ENCODE measurements around the gene LTBP1. TPM values are rescaled to one million over a fixed set of nuclear protein-coding genes. Genes with fewer than 3 reads are reported as not detected.

The LTBP1 gene
- total RNA-seq, 2 experiments from 2014 or later: 0.19 to 0.23 TPM

GRCh38 chr2:33083699-33084387 is 137.1 kb downstream of the LTBP1 start:
- Mint-ChIP-seq H3K4me1 (no peaks in the 10 kb centered on the region), H3K9me3 (no peaks in the 10 kb centered on the region), H3K4me3 (no peak overlapping the region), H3K27ac (no peak overlapping the region), H3K27me3 (no peaks in the 10 kb centered on the region), H3K36me3 (no peaks in the 10 kb centered on the region)
- POLR2A ChIA-PET: no interaction called here
- DNase-seq: no peak
- ATAC-seq (ENCODE audit: low read depth): no peak

- DNase-seq: no peak
- no peaks in the 10 kb centered on the region for H3K36me3 Mint-ChIP-seq
- H3K4me1 Mint-ChIP-seq: no peaks in the 10 kb centered on the region
- no peaks in the 10 kb centered on the region for H3K27me3 Mint-ChIP-seq
- no peak overlapping the region for H3K27ac Mint-ChIP-seq
- POLR2A ChIA-PET: no interaction called here
- ATAC-seq (ENCODE audit: low read depth): no peak
- no peak overlapping the region for H3K4me3 Mint-ChIP-seq
- no peaks in the 10 kb centered on the region for H3K9me3 Mint-ChIP-seq
Measured at GRCh38 chr2:33084433-33084832, 137.7 kb downstream of the LTBP1 start.

GRCh38 chr2:33085646-33086045 is 138.9 kb downstream of the LTBP1 start:
- ATAC-seq (ENCODE audit: low read depth): no peak
- Mint-ChIP-seq H3K4me1 (no peaks in the 10 kb centered on the region), H3K27me3 (no peaks in the 10 kb centered on the region), H3K36me3 (no peaks in the 10 kb centered on the region), H3K9me3 (no peaks in the 10 kb centered on the region), H3K4me3 (no peak overlapping the region), H3K27ac (no peak overlapping the region)
- DNase-seq: no peak
- POLR2A ChIA-PET: no interaction called here

DNA sequence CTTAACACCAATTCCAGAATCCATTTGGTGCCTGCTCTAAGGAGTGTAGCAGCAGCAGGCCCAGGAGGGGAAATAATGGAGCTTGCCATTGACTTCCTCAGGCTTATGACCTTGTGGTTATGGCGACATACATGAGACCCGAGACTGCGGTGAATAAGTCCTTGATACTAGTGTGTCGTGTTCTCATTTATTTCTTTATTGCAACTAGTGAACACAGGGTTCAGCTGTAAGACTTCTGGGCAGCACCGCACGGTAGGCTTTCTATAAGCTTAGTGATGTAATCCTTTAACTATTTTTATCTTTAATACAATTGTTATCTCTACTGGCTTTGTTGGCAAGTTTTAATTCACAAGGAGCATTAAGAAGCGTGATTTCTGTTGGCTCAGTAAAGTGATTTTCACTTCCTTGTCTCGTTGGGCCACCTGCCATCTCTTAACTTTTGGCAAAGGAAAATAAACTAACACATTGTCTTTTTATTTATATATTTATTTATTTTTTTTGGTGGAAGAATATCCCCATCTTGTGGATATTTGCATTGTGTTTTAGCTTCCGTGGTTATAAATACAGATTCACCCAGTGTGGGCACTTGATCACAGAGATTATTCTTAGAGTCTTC is 139.8 kb downstream of the LTBP1 start:
- Mint-ChIP-seq H3K9me3 (no peaks in the 10 kb centered on the region), H3K27ac (no peak overlapping the region), H3K4me3 (no peak overlapping the region), H3K27me3 (no peaks in the 10 kb centered on the region), H3K4me1 (no peaks in the 10 kb centered on the region), H3K36me3 (no peaks in the 10 kb centered on the region)
- ATAC-seq (ENCODE audit: low read depth) (no peak), DNase-seq (no peak)
- POLR2A ChIA-PET: no interaction called here

DNA sequence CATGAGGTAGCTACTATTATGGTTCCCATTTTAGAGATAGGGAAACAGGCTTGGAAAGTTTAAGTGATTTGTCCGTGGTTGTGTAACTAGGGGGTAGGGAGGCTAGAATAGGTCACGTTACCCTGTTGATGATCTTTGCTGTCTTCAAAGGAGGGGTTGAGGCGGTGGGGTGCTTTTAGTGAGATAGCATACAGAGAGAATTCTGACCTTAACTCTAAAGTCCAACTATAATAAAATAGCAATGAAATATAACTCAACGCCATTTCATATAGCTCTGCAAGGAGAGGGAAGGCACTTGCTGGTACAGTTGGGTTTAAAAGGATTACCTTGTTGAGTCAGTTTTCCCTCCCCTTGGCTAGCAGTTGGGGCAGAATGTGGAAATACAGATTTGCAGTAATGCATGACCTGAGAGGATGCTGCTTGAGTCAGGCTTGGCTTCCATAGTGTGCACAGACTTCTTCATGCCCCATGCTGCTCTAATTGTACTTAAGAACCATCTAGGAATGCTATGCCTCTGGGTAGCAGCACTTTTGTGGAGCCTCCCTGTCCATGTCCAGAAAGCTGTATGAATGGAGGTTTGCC is 143.9 kb downstream of the LTBP1 start:
- no peaks in the 10 kb centered on the region for H3K9me3 Mint-ChIP-seq
- H3K27me3 Mint-ChIP-seq: no peaks in the 10 kb centered on the region
- no peaks in the 10 kb centered on the region for H3K36me3 Mint-ChIP-seq
- ATAC-seq (ENCODE audit: low read depth) (no peak), DNase-seq (no peak)
- POLR2A ChIA-PET: no interaction called here
- H3K27ac Mint-ChIP-seq: no peak overlapping the region
- no peaks in the 10 kb centered on the region for H3K4me1 Mint-ChIP-seq
- no peak overlapping the region for H3K4me3 Mint-ChIP-seq

GRCh38 chr2:33091541-33092123 is 144.9 kb downstream of the LTBP1 start:
- Mint-ChIP-seq H3K27me3 (peaks cover 2% of the 10 kb centered on the region), H3K4me1 (no peaks in the 10 kb centered on the region), H3K4me3 (no peak overlapping the region), H3K9me3 (no peaks in the 10 kb centered on the region), H3K36me3 (no peaks in the 10 kb centered on the region), H3K27ac (no peak overlapping the region)
- POLR2A ChIA-PET: no interaction called here
- ATAC-seq (ENCODE audit: low read depth) (no peak), DNase-seq (no peak)

DNA sequence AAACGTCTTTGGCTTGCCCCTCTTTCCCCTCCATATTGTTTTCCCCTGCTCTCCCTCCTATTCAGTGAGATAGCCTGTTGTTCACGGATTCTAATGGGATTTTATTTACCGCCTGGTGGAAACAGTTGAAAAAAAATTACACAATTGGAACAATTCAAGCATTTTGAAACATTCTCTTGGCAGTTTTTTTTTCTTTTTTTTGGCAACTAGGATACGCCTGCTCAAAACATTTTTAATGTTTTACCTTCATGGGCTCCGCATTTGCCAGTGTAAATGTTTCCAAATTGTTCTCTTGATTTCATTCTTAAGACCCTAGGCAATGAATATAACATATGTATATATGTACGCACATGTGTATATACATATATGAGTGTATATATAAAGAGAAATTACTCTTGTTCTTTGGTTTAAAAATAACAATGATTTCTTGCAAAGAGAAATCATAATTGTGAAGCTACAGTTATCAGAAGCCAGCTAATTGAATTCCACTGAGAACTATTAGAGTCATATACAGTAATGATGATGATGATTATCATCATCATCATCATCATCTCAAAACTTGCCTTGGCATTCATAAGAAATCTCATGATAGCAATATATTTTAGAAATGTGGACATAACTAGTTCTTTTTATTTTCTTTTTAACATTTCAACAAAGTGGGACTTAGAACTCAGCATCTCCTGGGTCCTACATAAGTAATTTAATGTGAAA is 146.7 kb downstream of the LTBP1 start:
- H3K4me1 Mint-ChIP-seq: no peaks in the 10 kb centered on the region
- H3K4me3 Mint-ChIP-seq: no peak overlapping the region
- ATAC-seq (ENCODE audit: low read depth) (no peak), DNase-seq (no peak)
- peaks cover 2% of the 10 kb centered on the region for H3K27me3 Mint-ChIP-seq
- no peak overlapping the region for H3K27ac Mint-ChIP-seq
- no peaks in the 10 kb centered on the region for H3K9me3 Mint-ChIP-seq
- H3K36me3 Mint-ChIP-seq: no peaks in the 10 kb centered on the region
- POLR2A ChIA-PET: no interaction called here

GRCh38 chr2:33094303-33094702 is 147.6 kb downstream of the LTBP1 start:
- Mint-ChIP-seq H3K27me3 (peaks cover 2% of the 10 kb centered on the region), H3K4me3 (no peak overlapping the region), H3K27ac (no peak overlapping the region), H3K36me3 (no peaks in the 10 kb centered on the region), H3K9me3 (no peaks in the 10 kb centered on the region), H3K4me1 (no peaks in the 10 kb centered on the region)
- no peak for DNase-seq
- POLR2A ChIA-PET: no interaction called here
- ATAC-seq (ENCODE audit: low read depth): no peak

DNA sequence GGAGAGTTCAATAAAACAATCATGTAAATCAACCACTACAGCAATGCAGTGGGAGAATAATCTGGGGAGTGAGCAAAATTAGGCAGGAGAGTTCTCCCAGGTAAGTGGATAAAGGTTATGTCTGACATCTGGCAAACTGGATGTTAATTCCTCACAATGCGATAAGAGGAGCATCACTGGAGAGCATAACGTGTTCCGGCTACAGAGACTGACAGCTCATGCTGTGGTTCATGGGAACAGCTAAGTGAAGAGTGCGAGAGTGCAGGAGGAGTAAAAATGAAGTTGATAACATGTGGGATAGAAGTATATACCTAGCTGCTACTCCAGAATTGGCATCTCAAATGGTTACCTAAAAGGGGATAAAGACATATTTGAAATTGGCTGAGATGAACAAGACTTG is 153.2 kb downstream of the LTBP1 start:
- Mint-ChIP-seq H3K36me3 (no peaks in the 10 kb centered on the region), H3K9me3 (no peaks in the 10 kb centered on the region), H3K27ac (no peak overlapping the region), H3K27me3 (peaks cover 6% of the 10 kb centered on the region), H3K4me1 (no peaks in the 10 kb centered on the region), H3K4me3 (no peak overlapping the region)
- DNase-seq (no peak), ATAC-seq (ENCODE audit: low read depth) (no peak)
- POLR2A ChIA-PET: no interaction called here

DNA sequence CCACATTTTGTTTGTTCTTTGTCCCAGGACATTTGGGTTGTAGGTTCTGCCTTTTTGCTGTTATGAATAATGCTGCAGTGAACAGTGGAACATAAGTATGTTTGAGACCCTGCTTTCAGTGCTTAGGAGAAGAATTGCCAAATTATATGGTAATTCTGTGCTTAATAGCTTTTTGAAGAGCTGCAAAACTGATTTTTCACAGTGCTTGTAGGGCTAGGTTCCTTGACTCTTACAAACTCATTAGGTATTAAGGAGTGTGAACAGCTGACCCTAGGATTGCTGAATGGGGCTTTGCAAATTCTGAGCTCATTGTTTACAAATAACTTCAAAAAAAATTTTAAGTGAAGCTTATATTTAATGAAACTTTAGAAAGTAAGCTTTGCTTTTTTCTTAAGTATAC is 154.2 kb downstream of the LTBP1 start:
- DNase-seq: no peak
- H3K36me3 Mint-ChIP-seq: no peaks in the 10 kb centered on the region
- H3K27me3 Mint-ChIP-seq: peaks cover 6% of the 10 kb centered on the region
- H3K9me3 Mint-ChIP-seq: no peaks in the 10 kb centered on the region
- ATAC-seq (ENCODE audit: low read depth): no peak
- H3K4me3 Mint-ChIP-seq: no peak overlapping the region
- no peaks in the 10 kb centered on the region for H3K4me1 Mint-ChIP-seq
- no peak overlapping the region for H3K27ac Mint-ChIP-seq
- POLR2A ChIA-PET: no interaction called here

DNA sequence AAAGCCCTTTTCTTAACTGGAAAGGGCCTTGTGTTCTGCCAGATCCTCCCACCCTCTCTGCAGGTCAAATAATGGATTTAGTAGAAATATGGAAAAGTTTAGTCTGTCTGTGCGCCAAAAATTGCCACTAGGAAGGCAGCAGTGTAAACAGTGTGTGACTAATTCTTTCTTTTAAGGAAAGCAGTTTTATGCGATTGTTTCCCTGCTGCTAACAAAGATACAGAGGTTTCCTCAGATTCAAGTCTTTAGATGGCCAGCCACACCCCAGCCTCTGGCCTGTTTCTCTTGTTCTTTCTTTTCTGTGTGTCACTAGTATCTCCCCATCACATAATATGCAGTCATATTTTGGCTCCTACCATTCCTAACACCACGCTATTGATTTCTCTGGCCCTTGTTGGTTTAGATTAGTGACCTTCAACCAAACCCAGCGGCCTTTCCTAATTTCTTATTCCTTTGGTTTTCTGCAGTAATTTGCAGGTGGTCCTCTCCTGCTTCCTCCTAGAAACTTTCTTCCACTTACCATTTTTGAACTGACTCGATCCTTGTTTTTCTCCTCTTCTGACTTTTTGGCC is 157.4 kb downstream of the LTBP1 start:
- DNase-seq (no peak), ATAC-seq (ENCODE audit: low read depth) (no peak)
- Mint-ChIP-seq H3K4me3 (no peak overlapping the region), H3K27ac (no peak overlapping the region), H3K4me1 (no peaks in the 10 kb centered on the region), H3K36me3 (no peaks in the 10 kb centered on the region), H3K27me3 (peaks cover 10% of the 10 kb centered on the region), H3K9me3 (no peaks in the 10 kb centered on the region)
- POLR2A ChIA-PET: no interaction called here

- Mint-ChIP-seq H3K4me3 (no peak overlapping the region), H3K27me3 (peaks cover 10% of the 10 kb centered on the region), H3K27ac (no peak overlapping the region), H3K4me1 (no peaks in the 10 kb centered on the region), H3K9me3 (no peaks in the 10 kb centered on the region), H3K36me3 (no peaks in the 10 kb centered on the region)
- DNase-seq: no peak
- POLR2A ChIA-PET: no interaction called here
- no peak for ATAC-seq (ENCODE audit: low read depth)
Measured at GRCh38 chr2:33104726-33105125, 158.0 kb downstream of the LTBP1 start.

DNA sequence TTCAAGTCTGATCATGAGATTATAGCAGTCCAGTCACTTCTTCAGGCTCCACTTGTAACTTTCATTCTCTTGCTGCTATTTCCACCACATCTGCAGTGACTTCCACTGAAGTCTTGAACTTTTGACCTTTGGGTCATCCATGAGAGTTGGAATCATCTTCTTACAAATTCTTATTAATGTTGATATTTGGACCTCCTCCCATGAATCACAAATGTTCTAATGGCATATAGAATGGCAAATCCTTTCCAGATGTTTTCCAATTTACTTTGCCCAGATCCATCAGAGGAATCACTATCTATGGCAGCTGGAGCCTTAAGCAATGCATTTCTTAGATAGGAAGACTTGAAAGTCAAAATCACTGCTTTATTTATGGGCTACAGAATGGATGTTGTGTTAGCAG is 159.4 kb downstream of the LTBP1 start:
- peaks cover 12% of the 10 kb centered on the region for H3K27me3 Mint-ChIP-seq
- POLR2A ChIA-PET: no interaction called here
- H3K4me1 Mint-ChIP-seq: no peaks in the 10 kb centered on the region

More for the DNA sequence above, 159.4 kb downstream of the LTBP1 start:
- H3K36me3 Mint-ChIP-seq: no peaks in the 10 kb centered on the region
- DNase-seq (no peak), ATAC-seq (ENCODE audit: low read depth) (no peak)
- H3K27ac Mint-ChIP-seq: no peak overlapping the region
- no peak overlapping the region for H3K4me3 Mint-ChIP-seq
- H3K9me3 Mint-ChIP-seq: no peaks in the 10 kb centered on the region
